NCI-H748 (cell line): Measurements from ENCODE around the gene TYSND1.
A peak's percentile ranks its signal among the peaks of the same experiment; 100 is the strongest.
"Not testable (repeated sequence)": the region's sequence is repeated elsewhere in the genome, so short reads cannot be mapped to it uniquely, and the experiment has no call there.

Experiments
- DNase-seq: peaks from one replicate; lab custom pipeline; 2025; ENCODE audit not compliant: unreplicated experiment; lab: John Stamatoyannopoulos, UW

TYSND1 gene

GRCh38 chr10:70146489-70147258 lies at the start of gene TYSND1:
Gene TYSND1 (minus strand): TSS chr10:70146700. CDS start chr10:70146586, 114 bp downstream.
- DNase-seq: peak; percentile 98

GRCh38 chr10:70193391-70193844 lies 46.9 kb upstream of the TYSND1 start:
- DNase-seq: no peak

GRCh38 chr10:70192326-70192968 lies 45.9 kb upstream of the TYSND1 start:
- no peak for DNase-seq

GRCh38 chr10:70191972-70192305 lies 45.4 kb upstream of the TYSND1 start:
- no peak for DNase-seq

- no peak for DNase-seq
These were observed 44.9 kb upstream of the TYSND1 start for GRCh38 chr10:70191161-70191971.

GRCh38 chr10:70190581-70190980 lies 44.1 kb upstream of the TYSND1 start:
- no peak for DNase-seq

GRCh38 chr10:70190102-70190501 lies 43.6 kb upstream of the TYSND1 start:
- DNase-seq: no peak

- DNase-seq: no peak
These were observed 42.3 kb upstream of the TYSND1 start for GRCh38 chr10:70188768-70189167.

GRCh38 chr10:70186571-70186970 lies 40.1 kb upstream of the TYSND1 start:
- no peak for DNase-seq

- DNase-seq: no peak
These were observed 39.6 kb upstream of the TYSND1 start for GRCh38 chr10:70186090-70186489.

- no peak for DNase-seq
These were observed 36.8 kb upstream of the TYSND1 start for GRCh38 chr10:70183304-70183703.

- DNase-seq: not testable (repeated sequence)
These were observed 32.7 kb upstream of the TYSND1 start for GRCh38 chr10:70179209-70179608.

- DNase-seq: no peak
These were observed 31.7 kb upstream of the TYSND1 start for GRCh38 chr10:70178139-70178725.

- DNase-seq: no peak
These were observed 29.9 kb upstream of the TYSND1 start for GRCh38 chr10:70176441-70176840.

- DNase-seq: no peak
These were observed 29.0 kb upstream of the TYSND1 start for GRCh38 chr10:70175516-70175915.

GRCh38 chr10:70174058-70174741 lies 27.7 kb upstream of the TYSND1 start:
- no peak for DNase-seq

- DNase-seq: peak; percentile 33
These were observed 23.3 kb upstream of the TYSND1 start for GRCh38 chr10:70169649-70170364.

GRCh38 chr10:70169011-70169410 lies 22.5 kb upstream of the TYSND1 start:
- DNase-seq: no peak

GRCh38 chr10:70167246-70167645 lies 20.7 kb upstream of the TYSND1 start:
- no peak for DNase-seq

GRCh38 chr10:70166394-70166793 lies 19.9 kb upstream of the TYSND1 start:
- no peak for DNase-seq
